GM18907 (cell line): ENCODE data around the gene PTH1R.
A peak's percentile ranks its signal among the peaks of the same experiment; 100 is the strongest.

Experiments
- ATAC-seq: cut with Tn5 transposase; IDR thresholded peaks from one replicate; pipeline ENCODE4 v1.9.1; 2021; ENCODE audit warnings: mild to moderate bottlenecking, moderate library complexity; ENCODE audit not compliant: unreplicated experiment

Gene PTH1R

DNA sequence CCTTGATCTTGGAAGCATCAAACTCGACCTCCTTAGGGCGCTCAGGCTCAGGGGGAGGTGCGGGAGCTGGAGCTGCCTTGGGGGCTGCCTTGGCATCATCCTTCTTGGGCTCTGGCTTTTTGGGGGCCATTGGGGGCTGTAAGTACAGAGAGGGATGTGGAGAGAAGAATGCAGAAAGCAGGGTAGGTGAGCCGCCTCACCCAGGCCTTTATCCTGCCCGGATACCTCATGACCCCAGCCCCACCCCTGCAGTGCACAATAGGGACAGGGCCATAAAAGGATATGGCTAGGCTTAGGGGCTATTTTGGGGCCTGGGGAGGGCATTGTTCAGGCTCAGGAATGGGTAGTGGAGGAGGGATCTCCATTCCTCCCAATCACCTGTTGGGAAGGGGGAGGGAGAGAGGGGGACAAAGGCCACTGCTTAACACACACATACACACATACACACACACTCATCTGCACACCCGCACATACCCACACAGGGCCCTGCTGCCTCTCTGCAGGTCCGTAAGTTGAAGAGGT lies 14.2 kb upstream of the PTH1R start, which contains the start of gene MYL3:
Gene MYL3, minus strand, starts transcription at position 184 of the 522 bp plus-strand sequence. Its CDS starts 54 bp downstream, at position 130.
- ATAC-seq = no peak

DNA sequence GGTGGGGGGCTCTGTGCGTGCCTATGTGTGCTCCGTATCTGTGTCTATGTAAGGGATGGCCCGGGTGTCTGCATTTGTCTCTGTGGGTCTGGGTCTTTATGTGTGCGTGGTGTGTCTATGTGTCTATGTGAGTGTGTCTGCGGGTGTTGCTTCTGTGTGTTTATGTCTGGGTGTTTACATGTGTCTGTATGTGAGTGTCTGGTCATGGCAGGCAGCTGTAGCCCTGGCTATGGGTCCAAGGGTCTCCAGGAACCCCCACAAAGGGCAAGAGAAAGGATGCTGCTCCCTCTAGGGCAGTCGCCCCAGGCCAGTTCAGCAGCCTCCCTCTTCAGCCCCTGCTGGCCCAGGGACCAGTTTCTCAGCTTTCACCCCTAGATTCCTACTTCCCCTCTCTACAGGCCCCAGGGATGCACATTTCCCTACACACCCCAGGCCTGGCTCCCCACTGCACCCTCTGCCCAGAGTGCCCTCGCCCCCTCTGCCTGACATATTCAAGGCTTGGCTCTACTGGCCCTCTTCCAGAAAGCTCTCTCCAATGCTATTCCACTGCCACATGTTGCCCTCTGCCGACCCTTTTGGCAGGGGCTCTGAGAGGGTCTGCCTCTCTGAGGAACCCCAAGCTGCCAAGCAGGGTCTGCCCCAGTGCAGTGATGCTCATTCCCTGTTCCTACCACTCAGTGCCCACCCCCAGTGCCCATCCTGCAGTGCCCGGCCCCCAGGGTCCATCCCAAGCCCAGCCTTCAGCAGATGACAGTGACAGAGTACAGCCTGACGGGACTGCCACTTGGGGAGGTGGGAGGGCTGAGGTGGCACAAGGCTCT lies 13.2 kb upstream of the PTH1R start:
- no peak for ATAC-seq

DNA sequence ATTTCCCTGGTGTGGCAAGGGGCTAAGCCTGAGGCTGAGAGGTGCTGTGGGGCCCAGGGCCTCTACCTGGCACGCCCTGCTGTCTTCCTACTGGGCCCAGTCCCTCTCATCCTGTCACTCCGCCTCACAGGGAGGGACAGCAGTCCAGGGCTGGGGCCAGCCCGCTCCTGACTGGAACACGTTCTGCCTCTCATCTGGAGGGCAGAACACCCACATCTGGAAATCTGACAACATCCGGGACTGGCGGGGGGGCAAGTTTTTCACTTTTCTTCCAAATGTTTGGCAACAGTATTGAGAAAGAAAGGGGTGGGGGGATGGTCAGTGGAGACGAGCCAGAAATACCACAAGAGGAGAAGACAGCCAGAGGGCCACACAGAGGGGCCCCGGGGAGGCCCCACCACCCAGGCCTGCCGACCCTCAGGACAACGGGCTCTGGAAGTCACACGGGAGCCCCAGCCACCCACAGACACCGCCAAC lies 12.5 kb upstream of the PTH1R start:
- no peak for ATAC-seq

DNA sequence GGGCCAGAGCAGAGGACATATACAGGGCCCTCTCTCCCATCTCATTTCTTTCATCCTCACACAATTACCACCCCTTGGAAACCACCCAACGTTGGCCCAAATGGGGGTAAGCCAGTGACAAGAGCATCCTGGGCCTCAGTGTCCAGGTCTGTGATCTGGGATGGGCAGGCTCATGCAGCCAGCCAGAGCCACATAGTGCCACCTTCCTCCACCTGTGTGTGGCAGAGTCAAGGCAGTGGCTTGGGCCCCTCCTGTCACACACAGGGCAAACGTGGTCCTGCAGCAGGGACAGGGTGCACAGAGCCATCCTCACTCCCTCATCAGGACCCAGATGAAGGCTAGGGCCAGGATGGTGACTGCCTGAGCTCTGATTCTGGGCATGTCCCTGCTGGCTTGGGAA lies 12.0 kb upstream of the PTH1R start:
- ATAC-seq = no peak

DNA sequence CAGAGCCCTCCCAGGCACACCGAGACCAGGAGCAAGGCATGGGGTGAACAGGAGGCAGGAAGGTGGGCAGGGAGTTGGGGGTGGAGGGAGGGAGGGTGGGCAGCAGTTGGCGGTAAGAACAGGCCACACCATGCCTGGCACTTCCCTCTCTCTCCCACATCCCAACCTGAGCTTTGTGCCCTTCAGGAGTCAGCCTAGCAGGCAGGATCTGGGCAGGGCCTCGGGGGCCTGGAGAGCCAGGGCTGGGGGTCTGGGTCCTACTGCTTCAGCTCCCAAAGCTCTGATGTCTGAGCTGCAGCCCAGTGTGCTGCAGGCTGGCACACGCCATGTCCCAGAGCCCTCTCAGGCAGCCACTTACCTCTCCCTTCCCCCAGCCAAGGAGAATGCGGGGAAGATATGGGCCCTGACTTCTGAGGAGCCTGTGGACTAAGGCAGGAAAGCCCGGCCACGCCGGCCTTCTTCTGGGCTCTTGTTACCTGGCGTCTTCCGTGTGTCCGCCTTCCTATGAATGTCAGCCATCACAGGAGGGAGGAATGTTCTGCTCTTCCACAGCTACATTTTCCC lies 11.4 kb upstream of the PTH1R start:
- ATAC-seq = no peak

DNA sequence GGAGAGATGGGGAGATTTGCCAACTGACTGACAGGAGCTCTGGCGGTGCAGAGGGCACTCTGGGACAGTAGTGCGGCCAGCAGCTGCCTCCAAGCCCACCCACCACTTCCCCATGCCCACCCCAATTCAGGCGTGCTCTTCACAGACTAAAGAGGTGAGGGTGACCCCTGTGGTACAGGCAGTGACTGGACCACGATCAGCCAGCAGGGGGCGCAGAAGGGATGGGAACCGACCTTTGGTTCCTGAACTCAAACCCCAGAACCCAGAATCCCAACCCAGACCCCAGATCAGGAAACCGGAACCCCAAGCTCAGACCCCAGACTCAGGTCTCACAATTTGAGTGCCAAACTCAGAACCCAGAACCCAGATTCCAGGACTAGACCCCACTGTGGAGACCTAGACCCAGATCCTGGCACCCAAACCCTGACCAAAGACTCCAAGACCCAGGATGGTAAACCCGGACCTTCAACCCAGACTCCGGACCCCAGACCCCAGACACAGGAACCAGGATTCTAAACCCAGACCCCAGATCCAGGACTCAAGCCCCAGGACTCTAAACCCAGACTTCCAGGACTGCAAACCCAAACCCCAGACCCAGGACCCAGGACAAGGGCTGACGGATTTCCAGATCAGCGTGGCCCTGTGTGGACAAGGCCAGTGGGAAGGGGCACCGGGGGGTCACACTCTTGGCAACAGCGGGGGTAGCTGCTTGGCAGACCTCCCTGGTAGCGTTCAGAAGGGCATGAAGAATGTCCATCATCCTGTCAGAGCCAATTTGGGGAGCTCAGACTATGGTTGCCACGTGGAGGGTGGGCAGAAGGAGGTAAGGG lies 10.6 kb upstream of the PTH1R start:
- no peak for ATAC-seq

DNA sequence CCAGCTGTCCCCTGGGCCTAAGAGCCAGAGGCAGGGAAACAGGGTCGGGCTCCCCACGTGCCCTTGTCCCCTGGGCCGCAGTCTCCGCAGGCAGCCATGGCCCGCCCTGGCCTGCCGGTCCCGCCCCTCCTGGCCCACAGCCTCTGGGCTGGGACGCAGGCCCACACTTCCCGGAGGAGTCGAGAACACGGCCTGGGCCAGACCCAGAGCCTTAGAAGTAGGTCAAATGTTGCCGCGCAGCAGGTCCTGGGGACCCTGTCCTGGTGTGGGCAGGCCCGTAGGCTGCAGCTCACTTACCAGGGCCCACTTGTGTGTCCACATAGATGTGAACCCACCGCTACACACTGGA lies 10.0 kb upstream of the PTH1R start:
- ATAC-seq = no peak

DNA sequence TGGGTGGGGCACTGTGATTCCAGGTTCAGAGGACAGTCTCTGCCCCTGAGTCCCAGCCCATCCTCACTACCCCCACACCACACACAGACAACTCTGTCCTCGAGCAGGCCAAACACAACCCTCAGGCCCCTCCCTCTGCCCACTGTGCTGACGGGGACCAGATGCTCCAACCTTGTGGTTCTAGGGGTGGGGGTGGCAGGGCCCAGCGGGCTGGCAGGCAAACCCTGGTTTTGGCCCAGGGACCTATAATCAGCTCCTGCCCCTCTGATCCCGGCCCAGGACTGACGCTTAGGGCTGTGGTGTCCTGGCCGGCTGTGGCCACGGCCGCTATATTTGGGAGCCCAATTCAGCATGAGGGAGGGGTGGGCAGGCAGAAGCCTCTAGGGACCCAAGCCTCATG lies 9.2 kb upstream of the PTH1R start:
- no peak for ATAC-seq

DNA sequence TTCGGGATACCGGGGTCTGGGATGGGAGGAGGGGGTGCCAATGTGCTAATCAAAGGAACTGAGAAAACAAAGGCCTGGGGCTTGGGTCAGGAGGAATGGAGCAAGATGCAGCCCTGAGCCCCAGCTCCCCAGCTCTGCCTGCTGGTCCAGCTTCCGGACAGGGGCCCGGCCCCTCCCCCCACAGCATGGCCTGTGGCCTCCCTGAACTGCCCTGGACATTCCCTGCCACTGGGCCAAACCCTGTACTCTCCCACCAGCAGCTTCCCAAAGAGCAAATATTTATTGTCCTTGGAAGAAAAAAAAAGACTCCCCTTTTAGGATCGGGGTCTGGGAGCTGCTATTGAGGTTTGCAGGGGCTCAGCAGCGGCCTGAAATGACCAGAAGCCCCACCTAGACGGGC lies 8.6 kb upstream of the PTH1R start:
- no peak for ATAC-seq

DNA sequence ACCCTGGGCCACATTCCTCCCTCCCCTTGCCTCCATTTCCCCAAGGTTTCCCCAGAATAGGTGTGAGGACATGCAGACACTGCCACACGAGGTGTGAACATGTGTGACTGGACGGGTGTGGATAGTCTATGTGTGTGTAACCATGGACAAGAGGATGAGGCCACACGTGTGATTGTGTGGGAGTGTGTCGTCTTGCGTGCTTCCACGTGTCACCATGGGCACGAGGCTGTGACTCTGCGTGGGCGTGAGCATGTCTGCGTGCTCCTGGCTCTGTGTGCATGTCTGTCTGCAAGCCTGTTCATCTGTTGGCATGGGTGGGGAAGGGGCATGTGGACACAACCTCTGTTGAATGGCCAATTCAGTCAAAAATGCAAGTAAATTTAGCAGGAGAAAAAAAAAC lies 8.1 kb upstream of the PTH1R start:
- ATAC-seq = no peak

DNA sequence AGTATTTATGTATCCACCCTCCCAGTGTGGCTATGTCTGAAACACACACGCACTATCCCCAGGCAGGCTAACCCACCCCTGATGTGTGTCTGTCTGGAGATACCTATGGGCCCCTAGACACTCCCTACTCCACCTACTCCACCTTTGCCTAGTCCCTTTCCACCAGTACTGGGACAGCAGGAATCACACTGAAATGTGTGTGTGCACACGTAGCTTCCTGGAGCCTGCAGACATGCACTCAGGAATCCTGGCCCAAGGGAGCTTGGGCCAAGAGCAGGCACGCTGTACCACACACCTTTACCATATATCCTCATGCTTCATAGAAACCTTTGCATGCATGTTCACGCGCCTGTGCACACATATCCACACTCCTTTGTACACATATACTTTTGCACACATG lies 6.9 kb upstream of the PTH1R start:
- no peak for ATAC-seq

DNA sequence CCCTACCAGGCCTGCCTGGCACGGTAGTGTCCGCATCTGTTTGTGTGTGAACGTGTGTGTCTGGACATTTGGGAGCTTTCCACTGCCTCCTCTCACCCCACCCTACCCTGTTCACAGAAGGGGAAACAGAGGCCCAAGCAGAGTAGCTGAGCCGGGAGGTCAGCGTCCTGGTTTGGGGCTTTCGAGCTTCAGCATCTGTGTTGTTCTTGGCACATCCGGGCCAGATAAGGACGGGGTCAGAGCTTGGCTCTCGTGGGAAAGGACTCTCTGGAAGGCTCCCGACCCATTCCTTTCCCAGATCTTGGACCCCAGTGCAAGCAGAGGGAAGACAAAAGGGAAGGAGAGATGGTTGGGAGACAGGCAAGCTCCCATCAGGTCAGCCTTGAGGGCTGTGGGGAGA lies 6.3 kb upstream of the PTH1R start:
- ATAC-seq = no peak

DNA sequence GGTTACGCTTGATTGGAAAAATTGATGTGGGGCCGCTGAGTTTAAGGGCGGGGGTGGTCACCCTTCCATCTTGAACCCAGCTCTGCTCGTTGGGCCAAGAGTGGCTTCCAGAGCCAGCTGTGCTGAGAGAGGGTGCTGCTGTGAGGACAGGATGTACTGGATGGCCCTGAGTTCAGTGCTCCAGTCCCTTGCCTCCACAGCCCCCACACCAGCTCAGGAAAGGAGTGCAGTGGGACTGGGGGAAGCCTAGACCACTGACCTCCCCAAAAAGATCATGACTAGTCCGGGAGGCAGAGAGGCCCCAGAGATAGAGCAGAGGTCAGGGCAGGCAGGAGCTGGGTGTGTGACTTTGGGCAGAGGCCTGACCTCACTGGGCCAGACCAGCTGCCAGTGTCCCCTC lies 4.0 kb upstream of the PTH1R start:
- ATAC-seq = no peak

DNA sequence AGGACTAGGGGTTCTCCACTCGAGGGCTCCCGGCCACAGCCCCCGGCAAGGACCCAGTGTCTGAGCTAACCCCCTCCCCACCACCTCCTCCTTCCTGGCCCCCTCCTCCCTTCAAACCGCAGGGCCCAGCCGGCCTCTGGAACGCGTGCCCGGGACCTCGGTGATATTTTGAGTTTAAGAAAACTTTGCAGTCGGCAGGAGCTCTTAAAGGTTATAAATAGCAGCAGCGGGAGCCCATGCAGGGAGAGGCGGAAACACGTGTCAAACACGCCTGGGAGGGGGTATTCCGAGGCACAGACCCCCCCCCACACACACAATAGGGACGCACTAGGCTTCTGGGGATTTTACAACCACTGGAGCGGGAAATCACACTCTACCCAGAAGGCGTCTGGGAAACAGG lies 3.1 kb upstream of the PTH1R start:
- ATAC-seq = no peak

DNA sequence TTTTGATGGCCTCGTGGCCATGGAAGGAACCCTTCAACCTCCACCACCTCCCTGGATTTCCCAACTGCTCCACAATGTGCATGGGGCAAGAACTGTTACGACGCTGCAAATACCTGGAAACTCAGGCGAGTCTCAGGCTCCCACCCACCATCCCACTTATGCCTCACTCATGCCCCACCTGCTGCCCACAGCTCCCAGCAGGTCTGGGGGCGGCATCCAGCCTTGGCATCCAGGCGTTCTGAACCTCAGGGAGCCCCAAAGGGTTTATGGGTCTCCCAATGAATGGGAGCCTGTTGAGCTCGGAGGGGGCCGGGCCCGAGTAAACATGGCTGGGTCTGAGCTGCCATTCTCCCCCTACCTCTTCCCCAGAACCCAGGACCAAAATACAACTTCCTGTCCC lies 2.0 kb upstream of the PTH1R start:
- no peak for ATAC-seq

DNA sequence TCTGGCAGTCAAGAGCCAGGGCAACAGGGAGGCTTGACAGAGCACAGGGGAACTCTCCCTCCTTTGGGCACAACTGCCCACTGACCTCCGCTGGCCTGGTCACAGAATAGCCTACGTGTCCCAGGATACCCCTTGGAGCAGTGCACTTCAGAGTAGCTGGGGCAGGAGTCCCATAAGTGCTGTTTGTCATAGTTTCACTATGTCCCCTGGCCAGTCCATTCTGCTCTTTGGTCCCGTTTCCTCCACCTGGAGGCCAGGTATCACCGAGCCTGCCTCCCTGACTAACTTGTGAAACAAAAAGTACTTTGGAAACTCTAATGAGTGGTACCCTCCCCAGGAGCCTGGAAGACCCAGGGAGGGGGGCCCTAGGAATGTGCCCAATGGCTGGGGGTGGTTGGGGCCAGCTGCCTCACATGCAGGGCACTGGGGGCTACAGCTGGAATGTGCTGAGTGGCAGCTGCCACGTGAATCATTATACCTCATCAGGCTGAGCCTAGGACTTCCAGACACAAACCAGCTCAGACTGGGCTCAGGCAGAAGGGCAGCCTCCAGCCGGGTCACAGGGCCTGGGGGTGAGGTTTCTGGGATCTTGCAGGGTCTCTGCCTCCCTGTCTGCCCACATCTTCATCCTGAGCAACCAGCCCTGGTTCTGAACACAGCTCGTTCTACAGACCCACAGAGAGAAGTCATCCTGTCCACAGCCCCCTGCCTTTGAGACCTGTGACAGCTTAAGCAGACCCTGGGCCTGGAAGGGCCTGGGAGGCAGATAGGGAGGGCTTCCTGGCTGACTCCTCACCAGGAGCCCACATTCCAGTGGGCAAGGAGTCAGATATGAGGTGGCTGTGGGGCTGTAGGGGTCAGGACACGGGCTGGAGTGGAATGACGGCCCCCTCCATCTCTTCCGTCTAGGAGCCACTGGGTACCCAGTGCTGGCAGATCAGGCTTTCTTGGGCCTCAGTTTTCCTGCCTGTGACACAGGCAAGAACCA lies 914 bp upstream of the PTH1R start:
- ATAC-seq = no peak

DNA sequence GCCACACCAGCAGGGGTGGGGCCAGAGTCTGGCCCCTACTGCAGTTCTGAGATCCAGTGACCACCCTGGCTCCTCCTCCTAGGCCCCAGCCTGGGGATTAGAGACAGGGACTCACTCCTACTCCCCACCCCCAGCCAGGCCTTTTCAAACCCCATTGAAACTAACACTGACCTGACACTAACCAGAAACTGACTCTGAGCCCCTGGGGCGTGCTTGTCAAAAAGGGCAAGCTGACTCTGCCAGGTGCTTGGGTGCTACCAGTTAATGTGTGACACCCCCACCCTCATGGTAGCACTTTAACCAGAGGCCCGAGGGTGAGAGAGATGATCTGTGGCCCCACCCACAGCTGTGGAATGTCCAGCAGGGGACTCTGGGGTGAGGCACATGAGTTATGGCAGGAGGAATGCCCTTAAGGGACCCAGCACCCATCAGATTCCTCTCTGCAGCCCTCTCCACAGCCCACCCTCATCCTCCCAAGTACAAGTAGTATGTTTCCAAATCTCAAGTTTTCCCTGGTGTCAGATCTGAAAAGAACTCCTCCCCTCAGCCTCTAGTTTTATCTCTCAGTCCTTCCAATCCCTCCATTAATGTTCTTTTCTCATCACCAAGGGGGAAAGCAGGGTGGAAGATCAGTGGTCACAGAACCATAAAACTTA lies 1.4 kb downstream of the PTH1R start:
- ATAC-seq = peak; percentile 60

DNA sequence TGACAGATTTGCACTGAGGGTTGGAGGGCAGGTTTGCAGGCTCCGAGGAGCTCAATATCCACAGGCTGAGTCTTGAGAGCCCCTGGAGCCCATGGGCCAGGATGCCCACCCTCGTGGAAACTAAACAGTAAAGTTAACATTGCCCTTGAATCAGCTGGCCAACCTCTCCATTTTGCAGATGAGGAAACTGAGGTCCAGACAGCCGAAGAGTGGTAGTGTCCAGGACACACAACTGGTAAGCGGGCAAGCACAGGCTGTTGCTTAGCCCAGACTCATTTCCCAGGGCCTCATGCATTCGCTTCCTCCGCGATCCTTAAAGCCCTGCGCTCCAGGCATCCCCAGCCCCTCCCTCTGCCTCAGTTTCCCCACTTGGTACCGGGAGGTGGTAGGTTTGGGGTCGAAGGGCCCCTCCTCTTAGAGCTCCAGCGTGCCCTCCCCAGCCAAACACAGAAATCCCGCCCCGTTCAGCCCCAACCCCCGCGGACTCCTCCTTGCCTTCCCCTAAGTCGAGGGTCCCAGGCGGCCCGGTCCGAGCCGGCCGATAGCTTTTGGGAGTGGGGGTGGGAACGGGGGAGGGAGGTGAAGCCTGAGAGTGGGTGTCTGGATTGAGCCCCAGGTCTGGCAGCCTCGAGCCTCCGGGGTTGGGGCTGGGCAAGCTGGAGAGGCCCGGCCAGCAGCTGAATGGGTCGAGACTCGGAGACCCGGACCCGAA lies 3.5 kb downstream of the PTH1R start:
- ATAC-seq = no peak
